Measurements from ENCODE around the gene CRYBB1.

The CRYBB1 gene

DNA sequence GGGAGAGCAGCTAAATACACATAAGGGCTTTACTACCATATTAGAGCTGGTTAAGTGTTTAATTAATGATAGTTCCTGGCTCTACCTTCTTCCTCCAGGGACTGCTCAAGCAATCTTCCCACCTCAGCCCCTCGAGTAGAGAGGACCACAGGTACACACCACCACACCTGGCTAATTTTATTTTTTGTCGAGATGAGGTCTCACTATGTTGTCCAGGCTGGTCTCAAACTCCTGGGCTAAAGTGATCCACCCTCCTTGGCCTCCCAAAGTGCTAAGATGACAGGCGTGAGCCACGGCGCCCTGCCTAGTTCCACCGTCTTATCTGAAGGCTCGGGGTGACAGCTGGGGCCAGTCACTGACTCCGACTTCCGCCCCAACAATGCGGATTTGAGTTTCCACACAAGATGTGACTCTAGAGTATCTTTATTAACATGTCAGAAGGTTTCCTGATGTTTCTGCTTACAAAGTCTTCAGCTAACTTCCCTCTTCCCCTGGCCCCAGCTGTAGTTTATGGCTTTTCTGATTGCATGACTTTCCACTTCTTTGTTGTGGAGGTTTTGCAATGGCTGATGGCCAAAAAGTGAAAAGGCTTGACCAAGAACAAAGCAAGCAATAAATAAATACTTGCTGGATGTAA, 44.7 kb downstream of the CRYBB1 start:
- TF ChIP-seq SIN3A (IDR thresholded peaks at IDR 0.05; ENCODE audit: borderline replicate concordance, insufficient read depth, low read length) (no peak), FOXP2 (optimal IDR thresholded peaks at IDR 0.05; ENCODE audit: borderline replicate concordance, extremely low read depth, extremely low read length, insufficient read depth) (no peak), POLR2AphosphoS5 (IDR thresholded peaks at IDR 0.05; ENCODE audit: low read depth, low read length) (no peak), TAF1 (IDR thresholded peaks at IDR 0.05; ENCODE audit: borderline replicate concordance, insufficient read depth, low read length) (no peak)
- TF ChIP-seq, protein P1, sequence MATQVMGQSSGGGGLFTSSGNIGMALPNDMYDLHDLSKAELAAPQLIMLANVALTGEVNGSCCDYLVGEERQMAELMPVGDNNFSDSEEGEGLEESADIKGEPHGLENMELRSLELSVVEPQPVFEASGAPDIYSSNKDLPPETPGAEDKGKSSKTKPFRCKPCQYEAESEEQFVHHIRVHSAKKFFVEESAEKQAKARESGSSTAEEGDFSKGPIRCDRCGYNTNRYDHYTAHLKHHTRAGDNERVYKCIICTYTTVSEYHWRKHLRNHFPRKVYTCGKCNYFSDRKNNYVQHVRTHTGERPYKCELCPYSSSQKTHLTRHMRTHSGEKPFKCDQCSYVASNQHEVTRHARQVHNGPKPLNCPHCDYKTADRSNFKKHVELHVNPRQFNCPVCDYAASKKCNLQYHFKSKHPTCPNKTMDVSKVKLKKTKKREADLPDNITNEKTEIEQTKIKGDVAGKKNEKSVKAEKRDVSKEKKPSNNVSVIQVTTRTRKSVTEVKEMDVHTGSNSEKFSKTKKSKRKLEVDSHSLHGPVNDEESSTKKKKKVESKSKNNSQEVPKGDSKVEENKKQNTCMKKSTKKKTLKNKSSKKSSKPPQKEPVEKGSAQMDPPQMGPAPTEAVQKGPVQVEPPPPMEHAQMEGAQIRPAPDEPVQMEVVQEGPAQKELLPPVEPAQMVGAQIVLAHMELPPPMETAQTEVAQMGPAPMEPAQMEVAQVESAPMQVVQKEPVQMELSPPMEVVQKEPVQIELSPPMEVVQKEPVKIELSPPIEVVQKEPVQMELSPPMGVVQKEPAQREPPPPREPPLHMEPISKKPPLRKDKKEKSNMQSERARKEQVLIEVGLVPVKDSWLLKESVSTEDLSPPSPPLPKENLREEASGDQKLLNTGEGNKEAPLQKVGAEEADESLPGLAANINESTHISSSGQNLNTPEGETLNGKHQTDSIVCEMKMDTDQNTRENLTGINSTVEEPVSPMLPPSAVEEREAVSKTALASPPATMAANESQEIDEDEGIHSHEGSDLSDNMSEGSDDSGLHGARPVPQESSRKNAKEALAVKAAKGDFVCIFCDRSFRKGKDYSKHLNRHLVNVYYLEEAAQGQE (IDR thresholded peaks at IDR 0.05; ENCODE audit: insufficient read depth in 1 of 2, low read depth in 2 of 2, low read length in 2 of 2): no peak

DNA sequence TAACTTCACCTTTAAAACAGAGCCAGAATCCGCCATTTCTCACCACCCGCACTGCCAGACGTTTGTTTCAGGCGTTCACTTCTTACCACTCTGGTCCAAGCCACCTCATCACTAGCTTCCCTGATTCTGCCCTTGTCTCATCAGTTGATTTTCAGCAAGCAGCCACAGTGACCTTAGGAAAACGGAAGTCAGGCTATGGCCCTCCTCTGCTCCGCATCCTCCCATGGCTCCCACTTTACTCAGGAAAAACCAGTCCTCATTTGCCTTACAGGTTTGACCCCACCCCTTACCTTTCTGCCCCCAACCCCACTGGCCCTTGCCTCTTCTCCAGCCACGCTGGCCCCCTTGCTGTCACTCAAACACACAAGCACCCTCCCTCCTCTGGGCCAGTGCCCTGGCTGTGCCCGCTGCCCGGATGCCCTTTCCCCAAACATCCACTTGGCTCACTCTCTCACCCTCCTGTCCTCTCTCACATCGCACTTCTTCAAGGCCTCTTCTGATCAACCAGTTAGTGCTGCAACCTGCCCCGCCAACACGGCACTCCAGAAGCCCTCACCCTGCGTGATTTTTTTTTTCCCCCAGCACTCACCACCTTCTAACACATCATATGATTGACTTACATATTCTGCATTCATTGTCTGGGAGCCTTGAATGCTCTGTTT, 46.8 kb downstream of the CRYBB1 start:
- no peak for TF ChIP-seq SIN3A (IDR thresholded peaks at IDR 0.05; ENCODE audit: borderline replicate concordance, insufficient read depth, low read length)
- no peak for TF ChIP-seq TAF1 (IDR thresholded peaks at IDR 0.05; ENCODE audit: borderline replicate concordance, insufficient read depth, low read length)
- TF ChIP-seq FOXP2 (optimal IDR thresholded peaks at IDR 0.05; ENCODE audit: borderline replicate concordance, extremely low read depth, extremely low read length, insufficient read depth): no peak
- TF ChIP-seq POLR2AphosphoS5 (IDR thresholded peaks at IDR 0.05; ENCODE audit: low read depth, low read length): no peak
- TF ChIP-seq, protein P1 (IDR thresholded peaks at IDR 0.05; ENCODE audit: insufficient read depth in 1 of 2, low read depth in 2 of 2, low read length in 2 of 2): no peak

DNA sequence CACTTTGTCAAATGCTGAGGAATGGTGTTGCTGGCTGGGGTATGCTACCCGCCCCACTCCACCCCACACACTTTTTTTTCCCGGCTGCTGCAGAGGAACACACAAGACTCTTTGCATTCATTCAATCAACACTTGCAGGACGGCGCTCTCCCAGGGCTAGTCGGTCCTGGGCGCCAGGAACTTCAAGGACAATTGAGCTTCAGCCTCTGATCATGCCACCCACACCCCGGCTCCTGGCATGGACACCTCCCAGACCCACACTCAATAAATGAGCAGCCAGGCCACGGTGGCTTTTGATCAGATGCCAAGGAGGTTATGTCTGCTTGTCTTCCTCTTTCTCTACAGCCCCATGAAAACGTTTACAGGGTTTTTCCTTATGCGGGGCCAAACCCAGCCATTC, 47.7 kb downstream of the CRYBB1 start:
- TF ChIP-seq POLR2AphosphoS5 (IDR thresholded peaks at IDR 0.05; ENCODE audit: low read depth, low read length): no peak
- TF ChIP-seq, protein P1 (IDR thresholded peaks at IDR 0.05; ENCODE audit: insufficient read depth in 1 of 2, low read depth in 2 of 2, low read length in 2 of 2): no peak
- no peak for TF ChIP-seq FOXP2 (optimal IDR thresholded peaks at IDR 0.05; ENCODE audit: borderline replicate concordance, extremely low read depth, extremely low read length, insufficient read depth)
- no peak for TF ChIP-seq TAF1 (IDR thresholded peaks at IDR 0.05; ENCODE audit: borderline replicate concordance, insufficient read depth, low read length)
- no peak for TF ChIP-seq SIN3A (IDR thresholded peaks at IDR 0.05; ENCODE audit: borderline replicate concordance, insufficient read depth, low read length)

DNA sequence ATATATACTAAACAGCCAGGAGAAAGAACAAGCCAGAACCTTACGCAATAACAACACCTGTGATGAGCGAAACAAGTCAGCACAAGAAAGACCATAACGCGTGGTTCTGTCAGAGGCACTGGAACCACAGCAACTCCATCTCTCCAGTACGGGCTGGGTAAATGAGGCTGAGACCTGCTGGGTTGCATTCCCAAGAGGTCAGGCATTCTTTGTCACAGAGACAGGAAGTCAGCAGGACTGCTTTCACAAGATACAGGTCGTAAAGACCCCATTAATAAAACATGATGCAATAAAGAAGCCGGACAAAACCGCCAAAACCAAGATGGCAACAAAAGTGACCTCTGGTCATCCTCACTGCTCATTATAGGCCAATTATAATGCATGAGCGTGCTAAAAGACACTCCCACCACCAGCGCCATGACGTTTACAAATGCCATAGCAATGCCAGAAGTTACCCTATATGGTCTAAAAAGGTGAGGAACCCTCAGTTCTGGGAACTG, 49.6 kb downstream of the CRYBB1 start:
- TF ChIP-seq, protein P1 (IDR thresholded peaks at IDR 0.05; ENCODE audit: insufficient read depth in 1 of 2, low read depth in 2 of 2, low read length in 2 of 2): no peak
- TF ChIP-seq FOXP2 (optimal IDR thresholded peaks at IDR 0.05; ENCODE audit: borderline replicate concordance, extremely low read depth, extremely low read length, insufficient read depth): no peak
- no peak for TF ChIP-seq TAF1 (IDR thresholded peaks at IDR 0.05; ENCODE audit: borderline replicate concordance, insufficient read depth, low read length)
- no peak for TF ChIP-seq POLR2AphosphoS5 (IDR thresholded peaks at IDR 0.05; ENCODE audit: low read depth, low read length)
- TF ChIP-seq SIN3A (IDR thresholded peaks at IDR 0.05; ENCODE audit: borderline replicate concordance, insufficient read depth, low read length): no peak

Data from PFSK-1 (cell line).